GM12878 (cell line): ENCODE measurements around the gene ARHGAP15. TPM values are rescaled to one million over a fixed set of nuclear protein-coding genes. Genes with fewer than 3 reads are reported as not detected.

Source experiments
- ATAC-seq: fragments of 200-7000 bp; cut with Tn5 transposase; 3 replicates; pipeline ENCODE4 v1.9.1; 2020; ENCODE audit warnings: mild to moderate bottlenecking, moderate library complexity
- BruUV-seq: library from RNA; stranded (reverse); fragments of 400-500 nt; replicated peaks from 2 replicates; lab custom pipeline; 2021; lab: Mats Ljungman, UMichigan
- CTCF ChIA-PET: fragments of 300-600 bp; sonication (Branson Sonifier 250); formaldehyde crosslinking; extraction: SDS; loops from one replicate; lab custom pipeline; 2021; ENCODE audit warnings: inconsistent platforms; lab: Yijun Ruan, JAX
- POLR2A ChIA-PET: fragments of 350-600 bp; formaldehyde crosslinking; extraction: SDS; loops from one replicate; lab custom pipeline; 2021; ENCODE audit warnings: inconsistent platforms; lab: Charles Lee
- RAD21 ChIA-PET: fragments of 300-600 bp; sonication (Branson Sonifier 250); formaldehyde crosslinking; loops from one replicate; lab custom pipeline; 2023; ENCODE audit warnings: antibody characterized with exemption; ENCODE audit not compliant: unreplicated experiment; lab: Charles Lee
- SMC1A ChIA-PET: fragments of 300-600 bp; sonication (Branson Sonifier 250); formaldehyde crosslinking; loops from one replicate; lab custom pipeline; 2023; ENCODE audit not compliant: unreplicated experiment, uncharacterized antibody; lab: Charles Lee
- DNase-seq: peaks from one replicate; pipeline ENCODE4 v3.0.0-alpha.2; 2011; ENCODE audit warnings: low read depth, low spot score
- FAIRE-seq: peaks from 3 replicates; lab custom pipeline; 2011; peaks lifted over from hg19 to GRCh38; lab: Jason Lieb, UNC
- H2AFZ ChIP-seq: 2 replicates; pipeline ENCODE4 v1.6.0; 2011; ENCODE audit warnings: low read depth, low read length, control low read depth; ENCODE audit not compliant: control insufficient read depth
- H3K27ac ChIP-seq: 2 replicates; pipeline ENCODE4 v1.5.1; 2011; ENCODE audit warnings: control low read depth; ENCODE audit not compliant: control insufficient read depth, insufficient read depth
- H3K27me3 ChIP-seq, 2 experiments: replicated peaks in 1 of 2; 2 replicates each; pipeline versions ENCODE4 v1.6.0 to v1.6.1; 2011; ENCODE audit warnings: low read length in 1 of 2; ENCODE audit not compliant: control insufficient read depth in 2 of 2, insufficient read depth in 2 of 2
- H3K36me3 ChIP-seq, 2 experiments: 2 replicates each; pipeline ENCODE4 v1.5.1; 2011; ENCODE audit warnings: low read length in 1 of 2; ENCODE audit not compliant: control insufficient read depth in 2 of 2, insufficient read depth in 2 of 2
- H3K4me1 ChIP-seq: 2 replicates; pipeline ENCODE4 v1.6.1; 2011; ENCODE audit warnings: mild to moderate bottlenecking, low read length, moderate library complexity, mixed read lengths; ENCODE audit not compliant: control insufficient read depth, insufficient read depth
- H3K4me2 ChIP-seq: 2 replicates; pipeline ENCODE4 v1.6.0; 2011; ENCODE audit warnings: control low read depth; ENCODE audit not compliant: control insufficient read depth, insufficient read depth
- H3K4me3 ChIP-seq: fragments of 200-600 bp; sonication (generic); 2 replicates; pipeline ENCODE4 v1.5.1; 2016
- H3K79me2 ChIP-seq: 2 replicates; pipeline ENCODE4 v1.6.0; 2011; ENCODE audit warnings: low read length; ENCODE audit not compliant: control insufficient read depth, insufficient read depth
- H3K9ac ChIP-seq: 2 replicates; pipeline ENCODE4 v1.8.0; 2011; ENCODE audit warnings: low read length, control low read depth, mixed read lengths; ENCODE audit not compliant: control insufficient read depth, insufficient read depth
- H3K9me3 ChIP-seq: replicated peaks from 3 replicates; pipeline ENCODE4 v1.5.1; 2011; ENCODE audit warnings: mild to moderate bottlenecking, low read length; ENCODE audit not compliant: control insufficient read depth, insufficient read depth
- H4K20me1 ChIP-seq: 2 replicates; pipeline ENCODE4 v1.6.0; 2011; ENCODE audit not compliant: control insufficient read depth, insufficient read depth
- ATF2 ChIP-seq: IDR thresholded peaks from 2 replicates; pipeline ENCODE4 v1.6.1; 2012; ENCODE audit warnings: low read length, inconsistent platforms
- ATF3 ChIP-seq: IDR thresholded peaks from 2 replicates; pipeline ENCODE4 v1.6.1; 2011; ENCODE audit warnings: low read depth, mild to moderate bottlenecking, low read length, moderate library complexity, borderline replicate concordance; ENCODE audit errors: extremely low read depth
- CTCF ChIP-seq, 3 experiments: IDR thresholded peaks in 2 of 3; conservative IDR thresholded peaks in 1 of 3; 2 replicates each; pipeline ENCODE4 v1.5.1; 2011; ENCODE audit warnings: low read depth in 3 of 3, low read length in 3 of 3, mild to moderate bottlenecking in 3 of 3, control low read depth in 2 of 3, moderate library complexity in 2 of 3, inconsistent platforms in 1 of 3, mixed read lengths in 1 of 3; ENCODE audit not compliant: control insufficient read depth in 2 of 3, insufficient read depth in 1 of 3; ENCODE audit errors: extremely low read depth in 1 of 3
- FOXM1 ChIP-seq: IDR thresholded peaks from 2 replicates; pipeline ENCODE4 v1.6.1; 2012; ENCODE audit warnings: low read depth, mild to moderate bottlenecking, inconsistent platforms, low read length, moderate library complexity
- HDGF ChIP-seq: fragments of 450-650 bp; IDR thresholded peaks from 2 replicates; pipeline ENCODE4 v1.6.1; 2016; ENCODE audit warnings: antibody characterized with exemption
- MTA2 ChIP-seq: fragments of 450-650 bp; IDR thresholded peaks from 2 replicates; pipeline ENCODE4 v1.6.1; 2016; ENCODE audit warnings: low read depth, mild to moderate bottlenecking, moderate library complexity
- MTA3 ChIP-seq: IDR thresholded peaks from 2 replicates; pipeline ENCODE4 v1.6.1; 2012; ENCODE audit warnings: low read length, inconsistent platforms, borderline replicate concordance
- NR2F1 ChIP-seq: fragments of 450-650 bp; conservative IDR thresholded peaks from 2 replicates; pipeline ENCODE4 v1.6.1; 2017; ENCODE audit warnings: mild to moderate bottlenecking
- TBL1XR1 ChIP-seq: IDR thresholded peaks from 2 replicates; pipeline ENCODE4 v1.6.1; 2012; ENCODE audit warnings: low read depth, low read length, improper control_type of control experiment
- ZNF622 ChIP-seq: fragments of 450-650 bp; IDR thresholded peaks from 2 replicates; pipeline ENCODE4 v1.6.1; 2017; ENCODE audit warnings: mild to moderate bottlenecking, inconsistent platforms
- WGBS: methylation state at CpG from one replicate; pipeline ENCODE4 v1.1.6; 2016; ENCODE audit warnings: low lambda C conversion rate; ENCODE audit not compliant: insufficient replicate concordance, insufficient coverage; ENCODE audit errors: missing lambda C conversion rate; 5-methylcytosine and 5-hydroxymethylcytosine counted together
- in situ Hi-C: fragments of 300-500 bp; cut with MboI; formaldehyde crosslinking; loops from 9 replicates; pipeline ENCODE4 v1.14.3; 2018; ENCODE audit warnings: mixed read lengths
- intact Hi-C: fragments of 100-400 bp; cut with micrococcal nuclease; formaldehyde crosslinking; loops from one replicate; pipeline ENCODE4 v1.14.2; 2022; ENCODE audit not compliant: unreplicated experiment
- polyA plus RNA-seq, 11 experiments: library from polyadenylated mRNA; depleted of rRNA in 4 of 11; unstranded in 6 of 11; stranded (reverse) in 5 of 11; fragments of >200 nt; fragmentation: Nextera tagmentation in 4 of 11; fragmentation: Illumina TruSeq in 1 of 11; extraction: Ambion mirVana in 4 of 11; extraction: Trizol in 1 of 11; gene quantifications; 1 replicate in 1 of 11; 2 replicates in 10 of 11; pipeline versions ENCODE4 v1.2.1 to v1.2.3, GENCODE V29; 2011 to 2016; ENCODE audit warnings: inconsistent platforms in 2 of 11, missing spikeins in 2 of 11, low read depth in 1 of 11
- total RNA-seq, 4 experiments: library from RNA; depleted of rRNA in 3 of 4; stranded (reverse); fragments of >200 nt in 3 of 4; fragmentation: Illumina TruSeq in 1 of 4; extraction: Trizol in 1 of 4; gene quantifications; 2 replicates each; pipeline versions ENCODE4 v1.2.1 to v1.2.3, GENCODE V29; 2013 to 2021

Gene ARHGAP15
- total and polyA plus RNA-seq, 10 of the 15 experiments (the other 5 are each of a cell fraction or from before 2014, with no cell fraction given) = 38.0 to 92.6 (median 66.7) TPM

GRCh38 chr2:143719406-143719805 is 590.2 kb downstream of the ARHGAP15 start (continued):
- no peak for TF ChIP-seq MTA3
- TF ChIP-seq HDGF = no peak
- TF ChIP-seq ATF2 = no peak
- TF ChIP-seq FOXM1 = no peak
- no peak for TF ChIP-seq ATF3
- no peak for TF ChIP-seq TBL1XR1

- ATAC-seq (peak; percentile 45), FAIRE-seq (no peak), DNase-seq (no peak)
- Histone ChIP-seq H3K4me2 (no peak overlapping the region), H3K36me3 (no peaks in the 10 kb centered on the region; a peak in 1 of 4 replicates), H3K4me1 (no peaks in the 10 kb centered on the region), H3K27me3 (no peaks in the 10 kb centered on the region), H3K79me2 (no peaks in the 10 kb centered on the region), H2AFZ (no peak overlapping the region), H4K20me1 (no peaks in the 10 kb centered on the region)
- BruUV-seq = no TSS peak
- in situ Hi-C loops = no loop called here
- 91% methylated on average over 17 of the region's 17 CpGs for WGBS
- peak; percentile 53; the same call in 1 of the 2 replicates for TF ChIP-seq MTA2
- TF ChIP-seq ZNF622 = no peak
- TF ChIP-seq CTCF (IDR thresholded peaks at IDR 0.05 in 2 of 3, conservative IDR thresholded peaks at IDR 0.05 in 1 of 3; ENCODE audit: control insufficient read depth in 2 of 3, extremely low read depth in 1 of 3, insufficient read depth in 1 of 3, low read depth in 3 of 3, low read length in 3 of 3) = peak in 2 of 3 experiments; percentile 2 to 15; a peak in 1 of 6 replicates
- TF ChIP-seq NR2F1 = peak; percentile 61; the same call in 1 of the 2 replicates
- TF ChIP-seq, all 136 proteins: peak for 3
- Histone ChIP-seq H3K27ac (no peak overlapping the region), H3K9me3 (no peaks in the 10 kb centered on the region), H3K9ac (no peak overlapping the region), H3K4me3 (no peak overlapping the region)
- POLR2A ChIA-PET = no interaction called here
- RAD21 ChIA-PET = no interaction called here
- SMC1A ChIA-PET = no interaction called here
- intact Hi-C loops = no loop called here
- CTCF ChIA-PET = no interaction called here
These were observed 591.0 kb downstream of the ARHGAP15 start for GRCh38 chr2:143720095-143720664.
